Endothelial cell of umbilical vein (primary cell): Measurements from ENCODE around the gene HIVEP1. TPM values are rescaled to one million over a fixed set of nuclear protein-coding genes. Genes with fewer than 3 reads are reported as not detected.

Experiments used
- BruUV-seq: library from RNA; stranded (reverse); fragments of 400-500 nt; replicated peaks from 2 replicates; lab custom pipeline; 2021; lab: Mats Ljungman, UMichigan
- CTCF ChIA-PET: fragments of 300-600, 350-600 bp; sonication (Branson Sonifier 250); formaldehyde crosslinking; loops from one replicate; lab custom pipeline; 2021; ENCODE audit warnings: antibody characterized with exemption, inconsistent platforms; lab: Charles Lee
- POLR2A ChIA-PET: fragments of 300-600, 350-600 bp; sonication (Branson Sonifier 250); formaldehyde crosslinking; loops from one replicate; lab custom pipeline; 2021; ENCODE audit warnings: antibody characterized with exemption, inconsistent platforms; lab: Charles Lee
- DNase-seq: peaks from one replicate; pipeline ENCODE4 v3.0.0-alpha.2; 2011; ENCODE audit warnings: low read depth, low spot score
- FAIRE-seq: peaks from 2 replicates; lab custom pipeline; 2011; peaks lifted over from hg19 to GRCh38; lab: Jason Lieb, UNC
- H2AFZ ChIP-seq: 2 replicates; pipeline ENCODE4 v1.6.0; 2012; ENCODE audit warnings: low read depth, low read length, control low read depth, inconsistent platforms
- H3K27ac ChIP-seq: 2 replicates; pipeline ENCODE4 v1.5.1; 2011; ENCODE audit warnings: low read depth, mild to moderate bottlenecking, control low read depth, low read length, moderate library complexity; ENCODE audit not compliant: insufficient read depth
- H3K27me3 ChIP-seq, 2 experiments: 2 replicates each; pipeline versions ENCODE4 v1.6.0 to v1.6.1; 2011; ENCODE audit warnings: low read length in 2 of 2, mixed read lengths in 1 of 2; ENCODE audit not compliant: control insufficient read depth in 2 of 2, insufficient read depth in 2 of 2
- H3K36me3 ChIP-seq, 2 experiments: 2 replicates in 1 of 2; 3 replicates in 1 of 2; pipeline ENCODE4 v1.5.1; 2011; ENCODE audit warnings: low read length in 2 of 2, mild to moderate bottlenecking in 1 of 2, moderate library complexity in 1 of 2; ENCODE audit not compliant: control insufficient read depth in 2 of 2, insufficient read depth in 2 of 2; ENCODE audit errors: extremely low read depth in 1 of 2
- H3K4me1 ChIP-seq: 3 replicates; pipeline ENCODE4 v1.5.1; 2011; ENCODE audit warnings: mild to moderate bottlenecking, low read length; ENCODE audit not compliant: control insufficient read depth, insufficient read depth; ENCODE audit errors: extremely low read depth
- H3K4me2 ChIP-seq: 2 replicates; pipeline ENCODE4 v1.6.1; 2011; ENCODE audit warnings: low read length, control low read depth, mixed read lengths; ENCODE audit not compliant: insufficient read depth
- H3K4me3 ChIP-seq, 3 experiments: fragments of 200-600 bp in 1 of 3; sonication (generic), shearing (Covaris generic) in 1 of 3; replicated peaks in 1 of 3; 2 replicates each; pipeline ENCODE4 v1.5.1; 2011 to 2016; ENCODE audit warnings: control low read depth in 3 of 3, low read length in 3 of 3, mild to moderate bottlenecking in 2 of 3, inconsistent platforms in 1 of 3, low read depth in 1 of 3, moderate library complexity in 1 of 3; ENCODE audit not compliant: insufficient read depth in 1 of 3
- H3K79me2 ChIP-seq: 2 replicates; pipeline ENCODE4 v1.6.0; 2012; ENCODE audit warnings: low read length, inconsistent platforms; ENCODE audit not compliant: control insufficient read depth, insufficient read depth
- H3K9ac ChIP-seq: replicated peaks from 2 replicates; pipeline ENCODE3; 2011; ENCODE audit warnings: low read length, control low read depth; ENCODE audit not compliant: insufficient read depth; ENCODE audit errors: extremely low read depth
- H3K9me1 ChIP-seq: replicated peaks from 3 replicates; pipeline ENCODE4 v1.6.0; 2011; ENCODE audit warnings: mild to moderate bottlenecking, low read length; ENCODE audit not compliant: control insufficient read depth, insufficient read depth; ENCODE audit errors: extremely low read depth
- H3K9me3 ChIP-seq: replicated peaks from 2 replicates; pipeline ENCODE4 v1.5.1; 2012; ENCODE audit warnings: low read length, inconsistent platforms; ENCODE audit not compliant: control insufficient read depth, insufficient read depth
- H4K20me1 ChIP-seq: replicated peaks from 2 replicates; pipeline ENCODE3; 2011; ENCODE audit warnings: mild to moderate bottlenecking, low read length; ENCODE audit not compliant: control insufficient read depth, insufficient read depth; ENCODE audit errors: extremely low read depth
- CTCF ChIP-seq, 2 donors: IDR thresholded peaks; 1 replicate in 1 of 2; 2 replicates in 1 of 2; pipeline ENCODE4 v1.5.1; 2011; ENCODE audit warnings: low read length in 2 of 2, mild to moderate bottlenecking in 2 of 2, moderate library complexity in 2 of 2, control low read depth in 1 of 2, inconsistent platforms in 1 of 2, low read depth in 1 of 2; ENCODE audit not compliant: insufficient read depth in 1 of 2; ENCODE audit errors: extremely low read depth in 1 of 2
- EZH2 ChIP-seq: IDR thresholded peaks from 2 replicates; pipeline ENCODE4 v1.6.1; 2012; ENCODE audit warnings: borderline replicate concordance, low read depth, mild to moderate bottlenecking, moderate library complexity, low read length, inconsistent platforms; ENCODE audit not compliant: severe bottlenecking
- FOS ChIP-seq: IDR thresholded peaks from 2 replicates; pipeline ENCODE4 v1.6.1; 2011; ENCODE audit warnings: mild to moderate bottlenecking, low read length, moderate library complexity, borderline replicate concordance; ENCODE audit not compliant: insufficient read depth
- GATA2 ChIP-seq: IDR thresholded peaks from 2 replicates; pipeline ENCODE4 v1.7.0; 2011; ENCODE audit warnings: low read depth, mild to moderate bottlenecking, moderate library complexity, mixed read lengths, low read length; ENCODE audit not compliant: insufficient read length, insufficient read depth
- JUN ChIP-seq: IDR thresholded peaks from 2 replicates; pipeline ENCODE4 v1.6.1; 2011; ENCODE audit warnings: borderline replicate concordance, low read depth; ENCODE audit not compliant: insufficient read length, insufficient read depth
- MAX ChIP-seq: IDR thresholded peaks from 2 replicates; pipeline ENCODE4 v1.6.1; 2011; ENCODE audit not compliant: insufficient read depth, insufficient read length
- MYC ChIP-seq: IDR thresholded peaks from one replicate; pipeline ENCODE4 v1.6.1; 2011; ENCODE audit warnings: mild to moderate bottlenecking, low read depth, low read length
- POLR2A ChIP-seq: IDR thresholded peaks from 2 replicates; pipeline ENCODE4 v1.6.1; 2012; ENCODE audit warnings: low read depth, mild to moderate bottlenecking, control low read depth, low read length
- POLR2AphosphoS5 ChIP-seq: IDR thresholded peaks from 2 replicates; pipeline ENCODE4 v1.6.1; 2012; ENCODE audit warnings: low read depth, mild to moderate bottlenecking, control low read depth, low read length, moderate library complexity; ENCODE audit not compliant: insufficient read depth
- dilution Hi-C: fragments of 300-500 bp; cut with MboI; formaldehyde crosslinking; loops from one replicate; pipeline ENCODE4 v1.15.0; 2019; ENCODE audit warnings: low sequenced_read_pairs; ENCODE audit not compliant: extremely low pct_ligation_motif_present
- intact Hi-C: fragments of 100-400 bp; cut with micrococcal nuclease; formaldehyde crosslinking; loops from one replicate; pipeline ENCODE4 v1.10.0; 2022
- polyA plus RNA-seq, 4 experiments: library from polyadenylated mRNA; depleted of rRNA in 3 of 4; stranded (reverse) in 3 of 4; unstranded in 1 of 4; fragments of >200 nt; gene quantifications; 2 replicates each; pipeline versions ENCODE4 v1.2.1 to v1.2.3, GENCODE V29; 2011 to 2012; ENCODE audit warnings: missing spikeins in 1 of 4
- total RNA-seq: library from RNA; stranded (reverse); gene quantifications from 2 replicates; pipeline ENCODE4 v1.2.3, GENCODE V29; 2021

The HIVEP1 gene
- total and polyA plus RNA-seq, 2 donors (not counting 3 experiments of a cell fraction or from before 2014, with no cell fraction given): 33.5 to 49.2 TPM

- intact Hi-C loops: no loop called here
- Histone ChIP-seq H3K9me3 (no peaks in the 10 kb centered on the region), H4K20me1 (no peaks in the 10 kb centered on the region), H3K4me1 (peaks cover 20% of the 10 kb centered on the region), H3K27me3 (no peaks in the 10 kb centered on the region), H2AFZ (no peak overlapping the region), H3K4me2 (no peak overlapping the region), H3K79me2 (peaks cover 63% of the 10 kb centered on the region), H3K9me1 (no peaks in the 10 kb centered on the region), H3K9ac (no peak overlapping the region), H3K36me3 (peaks cover 15 to 21% of the 10 kb centered on the region in 2 experiments), H3K27ac (no peak overlapping the region), H3K4me3 (no peak overlapping the region)
- FAIRE-seq (no peak), DNase-seq (no peak)
- dilution Hi-C loops: no loop called here
- TF ChIP-seq GATA2 (no peak), JUN (no peak), FOS (no peak), MYC (no peak), EZH2 (no peak), POLR2A (no peak), POLR2AphosphoS5 (no peak), CTCF (IDR thresholded peaks at IDR 0.05; ENCODE audit: extremely low read depth in 1 of 2, insufficient read depth in 1 of 2, low read depth in 1 of 2, low read length in 2 of 2) (no peak), MAX (no peak)
- ChIA-PET CTCF (interaction anchor here (0.6 to 1.8 kb wide), 2 partner anchors 24 to 211 kb away, joined by 3 to 8 read pairs; no protein-coding TSS in a partner anchor), POLR2A (no interaction called here)
- BruUV-seq: no TSS peak
Measured at GRCh38 chr6:12022481-12022880, 10.4 kb downstream of the HIVEP1 start.
